ENCODE measurements around the gene TMCC1.

GRCh38 chr3:129942296-129942695 is 48.8 kb upstream of the TMCC1 start:
- TF ChIP-seq, protein P1, sequence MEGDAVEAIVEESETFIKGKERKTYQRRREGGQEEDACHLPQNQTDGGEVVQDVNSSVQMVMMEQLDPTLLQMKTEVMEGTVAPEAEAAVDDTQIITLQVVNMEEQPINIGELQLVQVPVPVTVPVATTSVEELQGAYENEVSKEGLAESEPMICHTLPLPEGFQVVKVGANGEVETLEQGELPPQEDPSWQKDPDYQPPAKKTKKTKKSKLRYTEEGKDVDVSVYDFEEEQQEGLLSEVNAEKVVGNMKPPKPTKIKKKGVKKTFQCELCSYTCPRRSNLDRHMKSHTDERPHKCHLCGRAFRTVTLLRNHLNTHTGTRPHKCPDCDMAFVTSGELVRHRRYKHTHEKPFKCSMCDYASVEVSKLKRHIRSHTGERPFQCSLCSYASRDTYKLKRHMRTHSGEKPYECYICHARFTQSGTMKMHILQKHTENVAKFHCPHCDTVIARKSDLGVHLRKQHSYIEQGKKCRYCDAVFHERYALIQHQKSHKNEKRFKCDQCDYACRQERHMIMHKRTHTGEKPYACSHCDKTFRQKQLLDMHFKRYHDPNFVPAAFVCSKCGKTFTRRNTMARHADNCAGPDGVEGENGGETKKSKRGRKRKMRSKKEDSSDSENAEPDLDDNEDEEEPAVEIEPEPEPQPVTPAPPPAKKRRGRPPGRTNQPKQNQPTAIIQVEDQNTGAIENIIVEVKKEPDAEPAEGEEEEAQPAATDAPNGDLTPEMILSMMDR (IDR thresholded peaks at IDR 0.05) = peak; percentile 58 to 80 (median 68)
- no peak for TF ChIP-seq EP300 (IDR thresholded peaks at IDR 0.05; ENCODE audit: low read depth)

All from transverse colon (tissue), 3 donors.